K562 (cell line): Measurements from ENCODE around the gene FGFBP3. TPM values are rescaled to one million over a fixed set of nuclear protein-coding genes. Genes with fewer than 3 reads are reported as not detected.

Source experiments
- ARID2 ChIP-seq: fragments of 450-650 bp; IDR thresholded peaks from 2 replicates; pipeline ENCODE4 v1.6.1; 2017; ENCODE audit warnings: antibody characterized with exemption, mild to moderate bottlenecking
- BRD4 ChIP-seq: fragments of 200-600 bp; sonication (generic); IDR thresholded peaks from 2 replicates; pipeline ENCODE4 v1.6.1; 2017; ENCODE audit warnings: inconsistent platforms
- E2F3 ChIP-seq: fragments of 250-450 bp; sonication (Bioruptor Pico); IDR thresholded peaks from 2 replicates; pipeline ENCODE4 v1.4.0; 2020; ENCODE audit warnings: mild to moderate bottlenecking
- ELF1 ChIP-seq: fragments of 200-800 bp; sonication (Bioruptor generic); IDR thresholded peaks from 2 replicates; pipeline ENCODE4 v1.6.1; 2016; ENCODE audit warnings: missing genetic modification characterization, missing compliant biosample characterization
- GABPA ChIP-seq: fragments of 200-800 bp; sonication (Bioruptor generic); conservative IDR thresholded peaks from 2 replicates; pipeline ENCODE4 v1.6.1; 2016; ENCODE audit warnings: low read depth, missing genetic modification characterization, missing compliant biosample characterization
- HDGF ChIP-seq: fragments of 450-650 bp; IDR thresholded peaks from 2 replicates; pipeline ENCODE4 v1.6.1; 2016
- HMG20B ChIP-seq: fragments of 250-450 bp; sonication (Bioruptor Pico); IDR thresholded peaks from 2 replicates; pipeline ENCODE4 v1.5.0; 2021; ENCODE audit warnings: mild to moderate bottlenecking
- JUN ChIP-seq, 2 experiments: sonication (generic) in 1 of 2; formaldehyde crosslinking in 1 of 2; IDR thresholded peaks; 2 replicates each; pipeline versions ENCODE4 v1.6.1 to v1.8.0; 2012 to 2022; ENCODE audit warnings: borderline replicate concordance in 2 of 2, mild to moderate bottlenecking in 2 of 2, improper control_type of control experiment in 1 of 2, low read depth in 1 of 2, low read length in 1 of 2, missing genetic modification reagents in 1 of 2
- JUNB ChIP-seq: fragments of 450-650 bp; formaldehyde crosslinking; conservative IDR thresholded peaks from 2 replicates; pipeline ENCODE4 v1.4.0; 2020; ENCODE audit warnings: mild to moderate bottlenecking
- MCM3 ChIP-seq: fragments of 450-650 bp; IDR thresholded peaks from 2 replicates; pipeline ENCODE4 v1.6.1; 2016
- MYC ChIP-seq, 2 experiments: fragments of 250-450 bp in 1 of 2; sonication (Bioruptor Pico) in 1 of 2; IDR thresholded peaks; 2 replicates each; pipeline versions ENCODE4 v1.5.1 to v1.6.1; 2012 to 2021; ENCODE audit warnings: low read depth in 2 of 2, borderline replicate concordance in 1 of 2, improper control_type of control experiment in 1 of 2, low read length in 1 of 2, mild to moderate bottlenecking in 1 of 2, moderate library complexity in 1 of 2
- NFYB ChIP-seq: IDR thresholded peaks from 2 replicates; pipeline ENCODE4 v1.6.1; 2011; ENCODE audit warnings: mild to moderate bottlenecking, moderate library complexity; ENCODE audit not compliant: insufficient read length; ENCODE audit errors: extremely low read depth
- SMAD1 ChIP-seq: fragments of 150-350 bp; IDR thresholded peaks from 2 replicates; pipeline ENCODE4 v1.6.1; 2014; ENCODE audit warnings: low read length, low read depth; ENCODE audit not compliant: partially characterized antibody
- SMARCE1 ChIP-seq: fragments of 450-650 bp; IDR thresholded peaks from 2 replicates; pipeline ENCODE4 v1.7.1; 2016; ENCODE audit warnings: mild to moderate bottlenecking
- SNIP1 ChIP-seq: fragments of 450-650 bp; IDR thresholded peaks from 2 replicates; pipeline ENCODE4 v1.7.1; 2017; ENCODE audit warnings: low read depth, mild to moderate bottlenecking
- SREBF2 ChIP-seq: sonication (generic); formaldehyde crosslinking; IDR thresholded peaks from 2 replicates; pipeline ENCODE4 v1.4.0; 2020; ENCODE audit warnings: mild to moderate bottlenecking, missing genetic modification reagents
- ZEB2 ChIP-seq: fragments of 450-650 bp; IDR thresholded peaks from 2 replicates; pipeline ENCODE4 v1.6.1; 2016
- ZFPM2 ChIP-seq: fragments of 250-450 bp; sonication (Bioruptor Pico); IDR thresholded peaks from 2 replicates; pipeline ENCODE4 v1.5.1; 2022; ENCODE audit warnings: mild to moderate bottlenecking
- ZNF311 ChIP-seq: fragments of 250-450 bp; sonication (Bioruptor Pico); IDR thresholded peaks from 2 replicates; pipeline ENCODE4 v1.4.0; 2020; ENCODE audit warnings: mild to moderate bottlenecking, moderate library complexity
- polyA plus RNA-seq, 8 experiments: library from polyadenylated mRNA; depleted of rRNA in 4 of 8; stranded (reverse) in 5 of 8; unstranded in 3 of 8; fragments of >200 nt; fragmentation: Nextera tagmentation in 2 of 8; fragmentation: Illumina TruSeq in 1 of 8; extraction: Ambion mirVana in 2 of 8; extraction: Trizol in 1 of 8; gene quantifications; 2 replicates each; pipeline versions ENCODE4 v1.2.1 to v1.2.3, GENCODE V29; 2011 to 2014; ENCODE audit warnings: inconsistent platforms in 1 of 8, missing spikeins in 1 of 8
- total RNA-seq, 7 experiments: library from RNA; depleted of rRNA in 6 of 7; stranded (reverse); fragments of >200 nt in 6 of 7; fragmentation: Illumina TruSeq in 2 of 7; extraction: Trizol in 2 of 7; gene quantifications; 2 replicates each; pipeline versions ENCODE4 v1.2.1 to v1.2.3, GENCODE V29; 2011 to 2021; ENCODE audit warnings: low replicate concordance in 1 of 7
- TF ChIP-seq, protein P1 (sequence below), 2 experiments: IDR thresholded peaks; 2 replicates each; pipeline ENCODE4 v1.6.1; 2012; ENCODE audit warnings: improper control_type of control experiment in 2 of 2, low read depth in 2 of 2, low read length in 2 of 2, borderline replicate concordance in 1 of 2
- TF ChIP-seq, protein P2 (sequence below), 2 experiments: fragments of 200-800 bp in 1 of 2; sonication (Bioruptor generic) in 1 of 2; sonication (generic) in 1 of 2; formaldehyde crosslinking in 1 of 2; IDR thresholded peaks in 1 of 2; conservative IDR thresholded peaks in 1 of 2; 2 replicates each; pipeline versions ENCODE4 v1.5.0 to v1.6.1; 2016 to 2020; ENCODE audit warnings: missing compliant biosample characterization in 1 of 2, missing genetic modification characterization in 1 of 2, missing genetic modification reagents in 1 of 2
- TF ChIP-seq, protein P3 (sequence below), 2 experiments: fragments of 250-450 bp in 1 of 2; fragments of 450-650 bp in 1 of 2; sonication (Bioruptor Pico) in 1 of 2; IDR thresholded peaks; 2 replicates each; pipeline versions ENCODE4 v1.6.1 to v1.8.0; 2016 to 2021; ENCODE audit warnings: mild to moderate bottlenecking in 2 of 2, moderate library complexity in 2 of 2, missing compliant biosample characterization in 1 of 2, missing genetic modification characterization in 1 of 2
- TF ChIP-seq, protein P4 (sequence below): sonication (generic); formaldehyde crosslinking; IDR thresholded peaks from 2 replicates; pipeline ENCODE4 v1.5.0; 2020; ENCODE audit warnings: missing genetic modification reagents

Gene FGFBP3
- total and polyA plus RNA-seq, 9 of the 15 experiments (the other 6 are each of a cell fraction or from before 2014, with no cell fraction given) = 0.58 to 3.0 (median 1.5) TPM

DNA sequence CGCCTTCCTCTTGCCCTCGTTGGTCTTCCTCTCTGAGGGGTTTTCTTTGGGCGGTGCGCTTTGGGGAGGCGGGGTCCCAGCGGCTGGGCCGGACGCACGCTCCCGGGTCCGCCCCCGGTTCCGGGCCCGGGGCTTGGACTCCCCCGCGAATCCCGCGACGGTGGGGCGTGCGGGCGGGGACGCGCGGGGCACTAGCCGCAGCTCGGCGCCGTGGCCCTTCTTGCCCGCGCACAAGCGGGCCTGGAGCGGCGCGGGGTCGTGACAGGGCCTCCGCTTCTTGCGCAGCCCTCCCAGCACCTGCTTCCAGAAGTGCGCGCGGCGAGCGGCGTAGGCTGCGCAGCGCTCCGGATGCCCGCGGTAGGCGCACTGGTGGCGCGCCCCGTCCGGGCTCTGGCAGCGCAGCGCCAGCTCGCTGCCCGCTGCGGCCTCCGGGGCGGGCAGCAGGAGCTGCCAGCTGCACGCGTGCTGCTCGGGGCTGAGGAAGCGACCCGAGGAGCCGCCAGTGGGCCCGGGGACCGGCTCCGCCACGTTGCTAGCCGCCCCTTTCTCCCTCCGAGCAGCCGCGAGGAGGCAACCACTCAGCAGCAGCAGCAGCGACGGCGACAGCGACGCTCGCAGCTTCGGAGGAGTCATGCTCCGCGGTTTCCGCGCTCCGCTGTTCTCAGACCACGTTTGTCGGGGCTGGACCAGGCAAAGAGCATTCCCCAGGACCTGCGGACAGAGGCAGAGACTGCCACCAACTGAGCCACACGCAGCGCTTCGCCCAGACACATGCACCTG lies 759 bp downstream of the FGFBP3 start (continued):
- TF ChIP-seq, protein P1, sequence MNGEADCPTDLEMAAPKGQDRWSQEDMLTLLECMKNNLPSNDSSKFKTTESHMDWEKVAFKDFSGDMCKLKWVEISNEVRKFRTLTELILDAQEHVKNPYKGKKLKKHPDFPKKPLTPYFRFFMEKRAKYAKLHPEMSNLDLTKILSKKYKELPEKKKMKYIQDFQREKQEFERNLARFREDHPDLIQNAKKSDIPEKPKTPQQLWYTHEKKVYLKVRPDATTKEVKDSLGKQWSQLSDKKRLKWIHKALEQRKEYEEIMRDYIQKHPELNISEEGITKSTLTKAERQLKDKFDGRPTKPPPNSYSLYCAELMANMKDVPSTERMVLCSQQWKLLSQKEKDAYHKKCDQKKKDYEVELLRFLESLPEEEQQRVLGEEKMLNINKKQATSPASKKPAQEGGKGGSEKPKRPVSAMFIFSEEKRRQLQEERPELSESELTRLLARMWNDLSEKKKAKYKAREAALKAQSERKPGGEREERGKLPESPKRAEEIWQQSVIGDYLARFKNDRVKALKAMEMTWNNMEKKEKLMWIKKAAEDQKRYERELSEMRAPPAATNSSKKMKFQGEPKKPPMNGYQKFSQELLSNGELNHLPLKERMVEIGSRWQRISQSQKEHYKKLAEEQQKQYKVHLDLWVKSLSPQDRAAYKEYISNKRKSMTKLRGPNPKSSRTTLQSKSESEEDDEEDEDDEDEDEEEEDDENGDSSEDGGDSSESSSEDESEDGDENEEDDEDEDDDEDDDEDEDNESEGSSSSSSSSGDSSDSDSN (IDR thresholded peaks at IDR 0.05; ENCODE audit: borderline replicate concordance in 1 of 2, low read depth in 2 of 2, low read length in 2 of 2) = peak; percentile 95 to 99; a peak in 3 of 4 replicates
- TF ChIP-seq ELF1 (tag) (no peak), E2F3 (CRISPR knock-in tag) (no peak), MYC (IDR thresholded peaks at IDR 0.05; ENCODE audit: low read depth, low read length) (peak; percentile 88), MYC (CRISPR knock-in tag; IDR thresholded peaks at IDR 0.05; ENCODE audit: borderline replicate concordance, low read depth) (no peak), SNIP1 (0 out of 2 replicates have a peak, but pooled peaks have one; percentile 23), JUN (IDR thresholded peaks at IDR 0.05; ENCODE audit: borderline replicate concordance, low read depth, low read length) (peak; percentile 24; the same call in 1 of the 2 replicates), JUN (CRISPR knock-in tag; IDR thresholded peaks at IDR 0.05; ENCODE audit: borderline replicate concordance) (no peak), SMAD1 (no peak), NFYB (no peak), ZFPM2 (CRISPR knock-in tag) (no peak), JUNB (CRISPR knock-in tag) (no peak), GABPA (peak; percentile 45; the same call in 1 of the 2 replicates), ZEB2 (no peak), MCM3 (no peak), BRD4 (no peak), SMARCE1 (no peak), ZNF311 (CRISPR knock-in tag) (no peak), SREBF2 (CRISPR knock-in tag) (no peak), HDGF (no peak), ARID2 (no peak), HMG20B (no peak)
- TF ChIP-seq, protein P2, sequence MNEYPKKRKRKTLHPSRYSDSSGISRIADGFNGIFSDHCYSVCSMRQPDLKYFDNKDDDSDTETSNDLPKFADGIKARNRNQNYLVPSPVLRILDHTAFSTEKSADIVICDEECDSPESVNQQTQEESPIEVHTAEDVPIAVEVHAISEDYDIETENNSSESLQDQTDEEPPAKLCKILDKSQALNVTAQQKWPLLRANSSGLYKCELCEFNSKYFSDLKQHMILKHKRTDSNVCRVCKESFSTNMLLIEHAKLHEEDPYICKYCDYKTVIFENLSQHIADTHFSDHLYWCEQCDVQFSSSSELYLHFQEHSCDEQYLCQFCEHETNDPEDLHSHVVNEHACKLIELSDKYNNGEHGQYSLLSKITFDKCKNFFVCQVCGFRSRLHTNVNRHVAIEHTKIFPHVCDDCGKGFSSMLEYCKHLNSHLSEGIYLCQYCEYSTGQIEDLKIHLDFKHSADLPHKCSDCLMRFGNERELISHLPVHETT (CRISPR knock-in tag; conservative IDR thresholded peaks at IDR 0.05 in 1 of 2, IDR thresholded peaks at IDR 0.05 in 1 of 2) = peak in 1 of 2 experiments; percentile 32; a peak in 1 of 4 replicates
- TF ChIP-seq, protein P3, sequence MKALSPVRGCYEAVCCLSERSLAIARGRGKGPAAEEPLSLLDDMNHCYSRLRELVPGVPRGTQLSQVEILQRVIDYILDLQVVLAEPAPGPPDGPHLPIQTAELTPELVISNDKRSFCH (CRISPR knock-in tag; IDR thresholded peaks at IDR 0.05) = no peak
- TF ChIP-seq, protein P3 (tag; IDR thresholded peaks at IDR 0.05) = 0 out of 2 replicates have a peak, but pooled peaks have one; percentile 47
- TF ChIP-seq, protein P4, sequence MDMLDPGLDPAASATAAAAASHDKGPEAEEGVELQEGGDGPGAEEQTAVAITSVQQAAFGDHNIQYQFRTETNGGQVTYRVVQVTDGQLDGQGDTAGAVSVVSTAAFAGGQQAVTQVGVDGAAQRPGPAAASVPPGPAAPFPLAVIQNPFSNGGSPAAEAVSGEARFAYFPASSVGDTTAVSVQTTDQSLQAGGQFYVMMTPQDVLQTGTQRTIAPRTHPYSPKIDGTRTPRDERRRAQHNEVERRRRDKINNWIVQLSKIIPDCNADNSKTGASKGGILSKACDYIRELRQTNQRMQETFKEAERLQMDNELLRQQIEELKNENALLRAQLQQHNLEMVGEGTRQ (CRISPR knock-in tag) = no peak
